GM21717 (cell line): ENCODE data around the gene SYT12.

Source experiments
- ATAC-seq: cut with Tn5 transposase; IDR thresholded peaks from one replicate; pipeline ENCODE4 v1.9.1; 2021; ENCODE audit warnings: mild to moderate bottlenecking, moderate library complexity; ENCODE audit not compliant: unreplicated experiment

Gene SYT12

GRCh38 chr11:67098799-67099429 lies 76.0 kb downstream of the SYT12 start:
- ATAC-seq: no peak

- no peak for ATAC-seq
Measured at GRCh38 chr11:67099831-67100324, 76.9 kb downstream of the SYT12 start.
